B cell (primary cell): Measurements from ENCODE around the gene ARHGAP31. TPM values are rescaled to one million over a fixed set of nuclear protein-coding genes. Genes with fewer than 3 reads are reported as not detected.
"Not testable (repeated sequence)": the region's sequence is repeated elsewhere in the genome, so short reads cannot be mapped to it uniquely, and the experiment has no call there.

ENCODE experiments used
- ATAC-seq: fragments of 200-7000 bp; cut with Tn5 transposase; one replicate; pipeline ENCODE4 v1.10.0; 2021; ENCODE audit warnings: low read depth, mild to moderate bottlenecking, moderate number of reproducible peaks, moderate library complexity
- CTCF ChIA-PET: fragments of 350-600 bp; sonication (Branson Sonifier 250); formaldehyde crosslinking; loops from one replicate; lab custom pipeline; 2021; ENCODE audit warnings: antibody characterized with exemption, inconsistent platforms; lab: Charles Lee
- POLR2A ChIA-PET: fragments of 350-600 bp; sonication (Branson Sonifier 250); formaldehyde crosslinking; loops from one replicate; lab custom pipeline; 2021; ENCODE audit warnings: antibody characterized with exemption; lab: Charles Lee
- DNase-seq: peaks from one replicate; pipeline ENCODE4 v3.0.0; 2013
- H2AFZ ChIP-seq: 2 replicates; pipeline ENCODE4 v1.6.1; 2012; ENCODE audit warnings: mild to moderate bottlenecking, low read depth, low read length; ENCODE audit not compliant: insufficient read depth, poor library complexity, severe bottlenecking
- H3K27ac ChIP-seq, 2 donors: 1 replicate in 1 of 2; 2 replicates in 1 of 2; pipeline ENCODE4 v1.5.1; 2012 to 2013; ENCODE audit warnings: low read length in 2 of 2, mild to moderate bottlenecking in 2 of 2, moderate library complexity in 1 of 2
- H3K27me3 ChIP-seq, 4 experiments: fragments of 200-600 bp in 1 of 4; sonication (generic) in 1 of 4; replicated peaks in 1 of 4; 1 replicate in 2 of 4; 2 replicates in 2 of 4; pipeline versions ENCODE4 v1.6.1 to v1.7.0; 2013 to 2016; ENCODE audit warnings: low read length in 3 of 4, mild to moderate bottlenecking in 2 of 4, mixed read lengths in 1 of 4, moderate library complexity in 1 of 4; ENCODE audit not compliant: insufficient read depth in 4 of 4, control insufficient read depth in 3 of 4; ENCODE audit errors: control extremely low read depth in 1 of 4
- H3K36me3 ChIP-seq, 2 experiments: replicated peaks in 1 of 2; 1 replicate in 1 of 2; 2 replicates in 1 of 2; pipeline versions ENCODE4 v1.6.1 to v1.7.1; 2013; ENCODE audit warnings: low read length in 1 of 2; ENCODE audit not compliant: insufficient read depth in 2 of 2, control insufficient read depth in 1 of 2; ENCODE audit errors: control extremely low read depth in 1 of 2, extremely low read depth in 1 of 2
- H3K4me1 ChIP-seq, 2 donors: fragments of 200-600 bp in 1 of 2; sonication (generic) in 1 of 2; 1 replicate in 1 of 2; 2 replicates in 1 of 2; pipeline versions ENCODE4 v1.5.1 to v1.6.1; 2013 to 2017; ENCODE audit warnings: low read length in 2 of 2; ENCODE audit not compliant: control insufficient read depth in 2 of 2, insufficient read depth in 2 of 2
- H3K4me2 ChIP-seq: replicated peaks from 2 replicates; pipeline ENCODE3; 2012; ENCODE audit warnings: mild to moderate bottlenecking, low read depth, low read length; ENCODE audit not compliant: poor library complexity, severe bottlenecking
- H3K4me3 ChIP-seq, 5 experiments: fragments of 200-600 bp in 1 of 5; sonication (generic) in 1 of 5; 1 replicate in 3 of 5; 2 replicates in 2 of 5; pipeline versions ENCODE4 v1.5.1 to v1.7.0; 2011 to 2016; ENCODE audit warnings: low read length in 4 of 5, mild to moderate bottlenecking in 4 of 5, low read depth in 2 of 5, control low read depth in 1 of 5, moderate library complexity in 1 of 5; ENCODE audit not compliant: insufficient read depth in 1 of 5; ENCODE audit errors: control extremely low read depth in 1 of 5, extremely low read depth in 1 of 5
- H3K79me2 ChIP-seq: fragments of 200-600 bp; sonication (generic); one replicate; pipeline ENCODE4 v1.6.0; 2016; ENCODE audit warnings: low read length; ENCODE audit not compliant: control insufficient read depth, insufficient read depth
- H3K9ac ChIP-seq: fragments of 200-600 bp; sonication (generic); 2 replicates; pipeline ENCODE4 v1.6.1; 2017; ENCODE audit warnings: mild to moderate bottlenecking, low read length, moderate library complexity
- H3K9me3 ChIP-seq, 3 donors: one replicate each; pipeline versions ENCODE4 v1.6.1 to v1.7.1; 2013; ENCODE audit warnings: low read length in 2 of 3; ENCODE audit not compliant: control insufficient read depth in 2 of 3, insufficient read depth in 1 of 3; ENCODE audit errors: control extremely low read depth in 1 of 3
- H4K20me1 ChIP-seq: 2 replicates; pipeline ENCODE4 v1.6.0; 2012; ENCODE audit warnings: mild to moderate bottlenecking, low read length; ENCODE audit not compliant: insufficient read depth, control insufficient read depth, poor library complexity, severe bottlenecking
- H3K27ac Mint-ChIP-seq: one replicate; pipeline ENCODE4 v1.8.0; 2021; ENCODE audit warnings: mixed read lengths
- H3K27me3 Mint-ChIP-seq: one replicate; pipeline ENCODE4 v1.8.0; 2021; ENCODE audit warnings: mixed read lengths
- H3K4me1 Mint-ChIP-seq: one replicate; pipeline ENCODE4 v1.8.0; 2021; ENCODE audit warnings: mixed read lengths
- H3K4me3 Mint-ChIP-seq: one replicate; pipeline ENCODE4 v1.8.0; 2021; ENCODE audit warnings: mixed read lengths
- H3K9me3 Mint-ChIP-seq: one replicate; pipeline ENCODE4 v1.8.0; 2022; ENCODE audit warnings: mixed read lengths; ENCODE audit not compliant: insufficient read depth
- EZH2 ChIP-seq: IDR thresholded peaks from 2 replicates; pipeline ENCODE4 v1.6.1; 2012; ENCODE audit warnings: borderline replicate concordance, low read depth, mild to moderate bottlenecking, moderate library complexity, low read length; ENCODE audit not compliant: insufficient read depth, poor library complexity, severe bottlenecking
- WGBS: methylation state at CpG from one replicate; pipeline ENCODE4 v1.1.5; 2013; ENCODE audit warnings: missing lambda C conversion rate; ENCODE audit not compliant: insufficient coverage; 5-methylcytosine and 5-hydroxymethylcytosine counted together
- intact Hi-C: fragments of 100-400 bp; cut with micrococcal nuclease; formaldehyde crosslinking; loops from one replicate; pipeline ENCODE4 v1.10.0; 2022
- polyA plus RNA-seq: library from polyadenylated mRNA; depleted of rRNA; stranded (reverse); fragments of >200 nt; gene quantifications from 2 replicates; pipeline ENCODE4 v1.2.3, GENCODE V29; 2012
- total RNA-seq, 2 donors: library from RNA; stranded (reverse); fragments of 120-200 nt in 1 of 2; gene quantifications; 1 replicate in 1 of 2; 2 replicates in 1 of 2; pipeline versions ENCODE4 v1.2.3 to v1.2.4, GENCODE V29; 2013 to 2022
- TF ChIP-seq, protein P1 (sequence below): fragments of 200-600 bp; IDR thresholded peaks from one replicate; pipeline ENCODE4 v1.8.0; 2022; ENCODE audit warnings: antibody characterized with exemption, mild to moderate bottlenecking

ARHGAP31 gene
- total and polyA plus RNA-seq, 2 donors (not counting 1 experiment from before 2014, with no cell fraction given), result 3.5 to 7.8 TPM

DNA sequence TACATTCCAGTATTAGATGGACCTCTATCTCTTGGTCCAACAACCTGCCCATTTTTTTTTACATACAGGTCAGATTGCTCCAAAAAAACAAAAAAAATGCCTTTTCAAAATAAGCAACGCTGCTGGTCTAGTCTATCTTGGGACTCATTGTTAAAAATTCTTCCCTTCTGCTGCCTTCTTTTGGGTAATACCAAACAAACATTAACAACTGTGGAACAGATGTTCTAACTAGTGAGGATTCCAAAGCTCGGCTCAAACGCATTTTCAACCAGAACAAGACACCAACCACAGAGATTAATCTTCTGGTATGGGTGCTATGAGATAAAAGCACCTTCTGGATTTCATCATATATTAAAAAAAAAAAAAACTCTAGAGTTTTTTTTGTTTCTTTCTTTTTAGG, 24.7 kb downstream of the ARHGAP31 start:
- Histone ChIP-seq H2AFZ (no peak overlapping the region), H3K36me3 (peaks cover 0 to 1% of the 10 kb centered on the region in 2 experiments), H3K27ac (no peak overlapping the region), H3K79me2 (no peaks in the 10 kb centered on the region), H3K27me3 (no peaks in the 10 kb centered on the region), H4K20me1 (no peaks in the 10 kb centered on the region), H3K4me1 (peaks cover 10 to 19% of the 10 kb centered on the region in 2 donors), H3K4me2 (no peak overlapping the region), H3K9ac (no peak overlapping the region), H3K4me3 (no peak overlapping the region), H3K9me3 (no peaks in the 10 kb centered on the region)
- Mint-ChIP-seq H3K27ac (no peak overlapping the region), H3K4me1 (peaks cover 23% of the 10 kb centered on the region), H3K9me3 (no peaks in the 10 kb centered on the region), H3K27me3 (no peaks in the 10 kb centered on the region), H3K4me3 (no peak overlapping the region)
- TF ChIP-seq EZH2, result no peak
- DNase-seq, result no peak
- ChIA-PET CTCF (interaction anchor here (1.8 kb wide), 1 partner anchor 34 kb away, joined by 7 read pairs; no protein-coding TSS in a partner anchor), POLR2A (no interaction called here)
- intact Hi-C loops, result no loop called here
- ATAC-seq, result no peak
- no CpG with 5 or more reads among the region's 3 CpGs for WGBS

DNA sequence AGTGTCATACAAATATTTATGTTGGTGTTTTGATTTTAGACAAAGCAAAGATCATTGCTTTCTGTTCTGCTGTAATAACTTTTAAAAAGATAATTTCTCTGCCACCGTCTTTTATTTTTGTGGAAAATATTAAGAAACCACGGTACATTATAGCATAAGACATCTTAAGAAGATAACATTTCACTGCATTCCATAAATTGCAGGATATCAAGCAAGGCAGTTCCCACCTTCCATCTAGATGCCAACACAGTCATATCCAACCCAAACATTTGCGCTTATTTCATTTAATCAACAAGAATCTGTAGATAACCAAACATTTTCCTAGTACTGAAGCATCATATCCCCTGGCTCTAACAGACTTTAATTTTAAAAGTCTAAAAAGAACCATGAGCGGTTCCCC, 25.1 kb downstream of the ARHGAP31 start:
- Histone ChIP-seq H3K9ac (no peak overlapping the region), H3K9me3 (no peaks in the 10 kb centered on the region), H3K4me2 (no peak overlapping the region), H3K4me1 (peaks cover 13 to 22% of the 10 kb centered on the region in 2 donors), H3K79me2 (no peaks in the 10 kb centered on the region), H3K36me3 (no peaks in the 10 kb centered on the region), H3K4me3 (no peak overlapping the region), H3K27ac (no peak overlapping the region), H3K27me3 (no peaks in the 10 kb centered on the region), H2AFZ (no peak overlapping the region), H4K20me1 (no peaks in the 10 kb centered on the region)
- intact Hi-C loops, result no loop called here
- TF ChIP-seq, protein P1, sequence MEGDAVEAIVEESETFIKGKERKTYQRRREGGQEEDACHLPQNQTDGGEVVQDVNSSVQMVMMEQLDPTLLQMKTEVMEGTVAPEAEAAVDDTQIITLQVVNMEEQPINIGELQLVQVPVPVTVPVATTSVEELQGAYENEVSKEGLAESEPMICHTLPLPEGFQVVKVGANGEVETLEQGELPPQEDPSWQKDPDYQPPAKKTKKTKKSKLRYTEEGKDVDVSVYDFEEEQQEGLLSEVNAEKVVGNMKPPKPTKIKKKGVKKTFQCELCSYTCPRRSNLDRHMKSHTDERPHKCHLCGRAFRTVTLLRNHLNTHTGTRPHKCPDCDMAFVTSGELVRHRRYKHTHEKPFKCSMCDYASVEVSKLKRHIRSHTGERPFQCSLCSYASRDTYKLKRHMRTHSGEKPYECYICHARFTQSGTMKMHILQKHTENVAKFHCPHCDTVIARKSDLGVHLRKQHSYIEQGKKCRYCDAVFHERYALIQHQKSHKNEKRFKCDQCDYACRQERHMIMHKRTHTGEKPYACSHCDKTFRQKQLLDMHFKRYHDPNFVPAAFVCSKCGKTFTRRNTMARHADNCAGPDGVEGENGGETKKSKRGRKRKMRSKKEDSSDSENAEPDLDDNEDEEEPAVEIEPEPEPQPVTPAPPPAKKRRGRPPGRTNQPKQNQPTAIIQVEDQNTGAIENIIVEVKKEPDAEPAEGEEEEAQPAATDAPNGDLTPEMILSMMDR, result no peak
- TF ChIP-seq EZH2, result no peak
- no peaks in the 10 kb centered on the region for H3K9me3 Mint-ChIP-seq
- no peak overlapping the region for H3K4me3 Mint-ChIP-seq
- ATAC-seq (no peak), DNase-seq (no peak)
- H3K27me3 Mint-ChIP-seq, result no peaks in the 10 kb centered on the region
- POLR2A ChIA-PET, result no interaction called here
- no peak overlapping the region for H3K27ac Mint-ChIP-seq
- H3K4me1 Mint-ChIP-seq, result peaks cover 27% of the 10 kb centered on the region
- 100% methylated on average over 1 of the region's 4 CpGs for WGBS
- CTCF ChIA-PET, result interaction anchor here (1.8 kb wide), 1 partner anchor 34 kb away, joined by 7 read pairs; no protein-coding TSS in a partner anchor

DNA sequence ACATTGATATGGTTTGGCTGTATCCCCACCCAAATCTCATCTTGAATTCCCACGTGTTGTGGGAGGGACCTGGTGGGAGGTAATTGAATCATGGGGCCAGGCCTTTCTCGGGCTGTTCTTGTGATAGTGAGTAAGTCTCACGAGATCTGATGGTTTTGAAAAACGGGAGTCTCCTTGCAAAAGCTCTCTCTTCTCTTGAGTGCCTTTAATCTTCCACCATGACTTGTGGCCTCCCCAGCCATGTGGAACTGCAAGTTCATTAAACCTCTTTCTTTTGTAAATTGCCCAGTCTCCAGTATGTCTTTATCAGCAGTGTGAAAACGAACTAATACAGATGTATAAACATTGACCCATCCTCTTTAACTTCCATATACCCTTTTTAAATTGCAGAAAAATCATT, 26.6 kb downstream of the ARHGAP31 start:
- ATAC-seq, H4K20me1 ChIP-seq, H3K27me3 ChIP-seq, POLR2A ChIA-PET, DNase-seq, CTCF ChIA-PET, H3K4me3 ChIP-seq, H3K79me2 ChIP-seq, H3K36me3 ChIP-seq, H3K9me3 Mint-ChIP-seq, H3K9ac ChIP-seq, H3K27me3 Mint-ChIP-seq, H3K4me2 ChIP-seq, H3K4me3 Mint-ChIP-seq, H3K9me3 ChIP-seq, H2AFZ ChIP-seq: not testable (repeated sequence)
- Mint-ChIP-seq H3K4me1 (peaks cover 38% of the 10 kb centered on the region), H3K27ac (peak overlapping the region; percentile 12)
- Histone ChIP-seq H3K4me1 (peaks cover 13 to 22% of the 10 kb centered on the region in 2 donors), H3K27ac (peak overlapping the region in 1 of 2 donors; percentile 21)
- WGBS, result no CpG with 5 or more reads among the region's 5 CpGs
- intact Hi-C loops, result loop anchor here (5.0 kb wide), 1 partner anchor 43 kb away; no protein-coding TSS in a partner anchor
